GM19023 (cell line): ENCODE measurements around the gene OSBPL2.

Experiments used
- ATAC-seq: cut with Tn5 transposase; IDR thresholded peaks from one replicate; pipeline ENCODE4 v1.9.1; 2021; ENCODE audit warnings: mild to moderate bottlenecking, moderate library complexity; ENCODE audit not compliant: unreplicated experiment

Gene OSBPL2

DNA sequence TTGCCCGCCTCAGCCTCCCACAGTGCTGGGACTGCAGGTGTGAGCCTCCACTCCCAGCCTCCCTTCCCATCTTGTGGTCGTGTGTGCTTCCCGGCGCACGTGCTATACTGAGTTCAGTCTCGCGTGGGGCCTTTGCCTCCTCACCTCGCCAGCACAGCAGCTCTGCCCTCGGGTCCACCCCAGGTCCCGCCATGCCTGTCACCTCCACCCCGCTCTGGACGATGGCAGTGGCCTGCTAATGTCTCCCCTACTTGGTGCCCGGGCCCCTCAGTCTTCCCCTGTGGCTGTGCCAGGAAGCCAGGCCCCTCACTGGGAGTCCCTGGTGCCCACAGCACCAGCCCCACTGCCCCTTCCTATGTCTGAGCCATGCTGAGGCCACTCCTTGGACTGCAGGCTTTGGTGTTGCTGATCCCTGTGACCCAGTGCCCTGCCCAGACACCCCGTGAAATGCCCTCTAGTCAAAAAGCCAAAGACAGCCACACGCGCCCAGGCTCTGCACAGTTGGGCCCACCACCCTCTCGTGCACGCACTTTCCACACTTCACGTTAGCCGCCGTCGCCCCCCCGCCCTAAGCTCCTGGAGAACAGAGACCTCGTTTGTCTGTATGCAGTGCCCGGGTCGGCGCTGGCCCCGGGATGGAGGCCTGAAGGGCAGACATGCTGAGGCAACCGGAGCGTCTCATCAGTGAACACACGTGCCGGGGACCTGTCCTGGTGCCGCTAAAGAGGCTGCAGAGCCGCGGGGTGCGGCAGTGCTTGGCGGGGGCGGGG, 32.5 kb upstream of the OSBPL2 start:
- no peak for ATAC-seq

DNA sequence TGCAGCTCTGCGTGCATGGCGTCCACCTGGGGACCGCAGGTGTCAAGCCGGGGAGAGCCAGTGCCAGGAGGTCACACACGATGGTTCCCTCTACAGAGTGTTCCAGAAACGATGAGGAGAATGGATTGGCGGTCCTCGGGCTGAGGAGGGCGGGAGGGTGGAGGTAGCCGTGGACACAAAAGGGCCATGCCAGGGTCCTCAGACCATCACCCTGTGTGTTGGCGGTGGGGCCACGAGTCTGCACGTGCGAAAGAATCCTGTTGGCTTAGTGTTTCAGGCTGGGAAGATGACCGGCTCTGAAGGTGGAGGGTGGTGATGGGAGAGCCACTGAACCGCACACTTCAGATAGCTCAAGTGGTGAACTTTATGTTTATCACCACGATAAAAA, 31.9 kb upstream of the OSBPL2 start:
- no peak for ATAC-seq

DNA sequence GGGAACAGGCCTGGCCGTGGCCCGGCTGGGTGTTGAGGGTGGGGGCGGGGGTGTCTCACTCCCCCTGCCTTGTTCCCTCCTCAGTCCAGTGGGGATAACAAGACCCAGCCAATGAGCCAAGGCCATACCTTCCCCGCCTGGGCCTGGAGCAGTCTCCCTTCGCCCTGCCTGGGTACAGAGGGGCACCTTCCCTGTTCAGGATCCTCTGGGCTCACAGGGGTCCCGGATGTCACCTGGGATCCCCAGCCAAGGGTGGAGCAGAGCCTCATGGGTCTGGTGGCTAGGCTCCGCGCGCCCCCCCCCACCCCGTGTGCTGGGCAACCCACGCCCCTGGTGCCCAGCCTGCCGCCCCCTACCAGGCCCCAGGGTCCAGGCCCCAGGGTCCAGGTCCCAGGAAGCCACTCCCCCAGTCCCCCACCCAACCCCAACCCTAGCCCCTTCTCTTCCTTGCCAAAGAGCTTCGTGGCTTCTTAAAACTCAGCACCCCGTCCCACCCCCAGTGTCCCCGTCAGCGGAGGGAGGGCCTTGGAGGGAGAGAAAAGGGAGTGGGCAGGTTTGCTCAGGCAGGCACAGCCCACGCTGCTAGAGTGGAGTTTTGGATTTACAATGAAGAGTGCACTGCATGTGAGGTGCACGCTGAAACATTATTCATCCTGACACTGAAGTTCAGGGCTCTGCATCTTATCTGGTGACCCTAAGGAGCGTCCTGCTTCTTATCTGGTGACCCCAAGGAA, 30.1 kb upstream of the OSBPL2 start:
- ATAC-seq: no peak

DNA sequence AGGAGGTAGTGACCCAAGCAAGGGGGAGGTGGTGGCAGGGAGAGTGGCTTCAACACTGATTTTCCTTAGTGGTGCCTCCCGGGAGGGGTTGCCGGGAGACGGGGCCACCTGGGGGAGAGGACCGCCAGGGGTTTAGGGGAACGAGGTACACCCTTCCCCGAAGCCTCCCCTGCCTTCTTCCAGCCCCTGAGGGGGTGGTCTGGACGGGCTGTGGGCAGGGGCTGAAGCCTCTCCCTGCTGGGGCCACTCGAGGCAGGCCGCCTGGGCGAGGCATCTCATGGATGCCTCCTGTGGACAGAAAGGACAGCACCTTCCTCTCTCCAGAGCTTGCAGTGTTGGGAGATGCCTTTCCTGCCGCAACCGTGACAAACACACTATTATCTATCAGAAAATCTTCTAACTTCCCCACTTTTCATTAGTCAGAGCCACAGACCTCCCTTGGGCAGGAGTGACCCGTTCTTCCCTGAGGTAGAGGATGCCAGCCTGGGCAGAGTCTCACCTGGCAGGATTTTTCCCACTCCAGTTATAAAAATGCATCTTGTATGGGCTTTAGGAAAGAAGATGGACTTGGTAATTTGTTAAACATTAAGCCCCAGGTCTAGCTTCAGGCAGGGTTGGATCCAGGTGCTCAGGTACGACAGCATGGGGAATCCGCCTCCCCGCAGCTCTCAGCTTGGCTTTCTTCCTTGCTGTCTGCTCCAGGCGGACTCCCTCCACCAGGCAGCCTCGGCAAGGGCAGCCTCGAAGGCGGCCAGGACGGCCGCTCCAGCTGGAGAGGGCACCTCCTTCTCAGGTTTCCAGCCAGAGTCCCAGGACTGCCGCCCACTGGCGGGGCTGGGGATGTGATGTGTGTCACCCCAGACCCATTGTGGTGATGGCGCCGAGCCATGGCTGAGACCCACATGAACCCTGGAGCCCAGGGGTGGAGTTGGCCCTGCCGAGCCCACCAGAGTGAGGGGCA, 29.2 kb upstream of the OSBPL2 start:
- no peak for ATAC-seq

DNA sequence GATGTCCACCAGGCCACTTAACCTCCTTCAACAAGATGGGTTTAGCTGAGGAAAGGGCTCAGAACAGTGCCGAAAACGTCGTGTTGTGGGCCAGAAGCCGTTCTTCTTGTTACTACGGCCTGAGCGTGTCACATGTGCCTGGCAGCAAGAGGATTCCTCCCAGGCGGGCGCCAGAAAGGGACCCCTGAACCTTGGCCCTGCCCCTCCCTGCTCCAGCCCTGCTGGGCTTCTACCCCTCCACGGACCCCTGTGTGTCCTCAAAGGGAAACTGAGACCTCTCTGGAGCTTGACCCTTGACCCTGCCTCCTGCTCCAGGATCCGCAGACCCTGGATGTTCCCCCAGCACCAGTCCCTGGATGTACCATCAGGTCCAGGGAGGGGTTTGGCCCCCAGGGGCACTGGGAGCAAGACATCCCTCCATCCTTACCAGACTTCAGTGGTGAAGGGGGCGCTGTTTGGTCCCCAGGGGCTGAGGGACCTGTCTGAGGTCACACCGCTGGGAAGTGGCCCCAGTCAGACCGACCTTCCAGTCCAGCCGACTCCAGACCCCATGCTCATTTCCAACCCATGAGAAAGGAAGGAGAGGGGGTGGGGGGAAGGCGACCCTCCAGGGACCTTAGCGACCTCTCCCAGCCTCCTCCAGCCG, 28.3 kb upstream of the OSBPL2 start:
- no peak for ATAC-seq

DNA sequence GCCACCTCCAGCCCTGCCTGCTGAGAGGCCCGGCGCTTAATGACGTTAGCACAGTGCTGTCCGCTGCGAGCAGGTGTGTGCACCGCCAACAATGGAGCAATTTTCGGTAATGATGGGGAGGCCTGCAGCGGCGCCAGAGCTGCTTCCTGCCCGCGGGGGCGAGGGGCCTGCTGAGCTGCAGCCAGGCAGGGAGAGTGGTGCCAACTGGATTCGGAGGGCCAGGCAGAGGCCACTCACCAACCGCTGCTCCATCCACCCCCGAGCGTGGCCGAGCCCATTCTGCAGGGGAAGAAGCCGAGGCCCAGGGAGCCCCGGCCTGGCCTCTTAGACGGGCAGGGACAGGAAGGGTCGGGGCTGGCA, 27.8 kb upstream of the OSBPL2 start:
- no peak for ATAC-seq

DNA sequence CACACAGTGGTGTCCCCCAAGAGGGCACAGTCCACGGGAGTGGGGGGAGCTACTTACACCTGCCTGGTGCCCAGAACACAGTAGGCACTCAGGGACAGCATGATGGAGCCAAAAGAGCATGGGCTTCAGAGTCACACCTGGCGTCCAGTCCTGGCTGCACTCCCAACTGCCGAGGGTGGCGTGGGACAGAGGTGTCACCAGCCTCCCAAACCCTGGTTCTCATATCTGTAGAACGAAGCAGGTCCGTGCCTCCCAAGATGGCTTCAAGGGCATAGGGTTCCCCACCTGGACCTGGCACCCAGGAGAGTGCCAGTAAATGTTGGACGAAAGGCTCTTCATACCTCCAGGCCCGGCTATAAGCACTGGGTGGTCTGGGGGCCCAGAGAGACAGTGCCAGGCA, 27.1 kb upstream of the OSBPL2 start:
- no peak for ATAC-seq

DNA sequence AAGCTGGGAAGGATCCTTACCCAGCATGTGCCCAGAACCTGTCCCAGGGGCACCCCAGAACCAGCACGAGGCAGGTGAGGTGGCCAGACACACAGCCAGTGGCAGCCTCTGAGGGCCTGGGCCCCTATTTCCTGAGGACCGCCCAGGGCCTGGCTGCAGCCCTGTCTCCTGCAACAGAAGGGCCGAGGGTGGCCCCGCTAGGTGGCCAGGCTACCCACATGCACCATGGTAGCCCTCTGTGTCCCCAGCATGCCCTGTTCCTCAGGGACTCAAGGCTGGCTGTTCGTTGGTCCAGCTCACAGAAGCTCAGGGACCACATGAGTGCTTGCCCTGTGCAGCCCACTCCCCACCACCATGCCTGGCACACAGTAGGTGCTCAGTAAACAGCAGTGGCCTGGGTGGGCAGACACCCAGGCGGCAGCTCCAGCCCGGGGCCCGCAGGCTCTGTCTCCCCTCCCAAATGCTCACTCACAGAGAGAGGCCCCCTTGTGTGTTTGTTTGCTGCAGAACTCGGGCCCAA, 26.5 kb upstream of the OSBPL2 start:
- no peak for ATAC-seq

DNA sequence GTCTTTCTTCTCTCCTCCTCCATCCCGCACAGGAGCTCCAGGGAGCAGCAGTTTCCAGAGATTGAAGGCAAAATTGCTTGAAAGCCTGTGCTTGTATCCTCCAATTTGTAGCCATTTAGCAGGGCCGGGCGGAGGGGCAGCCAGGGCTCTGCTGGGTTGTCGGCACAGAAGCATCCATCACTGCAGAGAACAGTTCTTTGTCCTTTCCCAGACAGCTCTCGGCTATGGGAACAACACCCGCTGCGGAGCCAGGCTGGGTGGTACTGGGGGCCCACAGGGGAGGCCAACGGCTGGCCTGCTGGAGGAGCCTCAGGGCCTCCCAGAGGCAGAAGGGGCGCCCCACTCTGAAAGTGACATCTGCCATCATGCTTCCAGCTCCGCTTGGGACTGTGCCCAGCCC, 26.0 kb upstream of the OSBPL2 start:
- no peak for ATAC-seq

DNA sequence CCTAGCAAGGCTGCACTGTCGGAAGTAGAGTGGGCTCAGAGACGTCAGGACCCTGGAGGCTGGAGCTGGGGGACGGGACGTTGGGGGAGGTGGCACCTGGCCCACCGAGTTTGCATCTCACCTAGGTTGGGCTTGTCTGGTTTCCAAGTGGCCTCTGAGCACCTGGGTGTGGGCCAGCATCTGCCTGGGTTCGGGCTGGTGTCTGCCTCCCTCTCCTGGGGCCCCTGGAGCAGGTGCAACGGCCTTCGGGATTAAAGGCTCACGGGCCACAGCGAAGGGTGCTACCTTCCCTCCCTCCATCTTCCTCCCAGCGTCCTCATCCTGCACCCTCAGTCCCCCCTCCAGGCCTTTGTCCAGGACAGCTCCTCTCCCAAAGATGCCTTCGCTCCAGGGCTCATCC, 24.3 kb upstream of the OSBPL2 start:
- no peak for ATAC-seq

DNA sequence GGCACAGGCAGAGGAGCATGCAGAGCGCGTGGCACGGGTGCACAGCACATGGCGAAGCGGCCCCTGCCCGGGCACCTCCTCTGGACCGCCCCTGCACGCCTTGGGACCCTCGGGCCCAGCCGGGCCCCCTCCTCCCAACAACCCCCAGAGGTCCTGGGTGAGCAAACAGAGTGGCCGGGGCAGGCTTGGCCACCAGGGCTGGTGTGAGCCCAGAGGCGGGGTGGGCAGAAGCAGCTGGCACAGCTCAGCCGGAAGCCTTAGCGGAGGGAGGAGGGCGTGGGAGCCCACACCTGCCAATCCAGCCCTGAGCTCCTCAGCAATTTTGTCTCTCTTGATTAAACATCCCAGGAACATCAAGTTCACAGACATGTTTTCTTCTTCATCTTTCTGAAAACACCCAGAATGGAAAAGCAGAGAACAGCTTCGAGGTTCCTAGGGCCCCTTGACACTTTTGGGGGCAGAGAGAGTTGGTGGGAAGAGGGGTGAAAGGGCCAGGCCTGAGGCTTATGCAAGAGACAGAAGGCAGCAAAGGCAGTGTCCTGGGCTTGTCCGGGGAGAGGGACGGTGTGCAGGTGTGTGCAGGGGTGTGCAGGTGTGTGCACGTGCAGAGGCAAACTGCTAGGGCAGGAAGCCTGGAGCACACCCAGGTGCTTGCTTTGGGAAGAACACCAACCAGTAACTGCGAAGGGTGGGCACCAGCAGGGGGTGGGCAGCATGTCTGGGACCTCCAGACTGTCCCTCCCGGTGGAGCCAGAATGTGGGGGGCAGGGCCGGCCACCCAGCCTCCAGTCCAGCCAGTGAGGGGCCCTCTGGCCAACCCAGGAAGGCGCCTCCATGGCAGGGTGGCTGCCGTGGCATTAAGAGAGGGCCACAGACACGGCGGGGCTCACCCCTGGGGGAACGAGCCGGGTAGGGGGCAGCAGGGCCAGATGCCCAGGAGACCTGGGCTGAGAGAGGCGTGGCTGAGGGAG, 23.0 kb upstream of the OSBPL2 start:
- ATAC-seq: no peak

DNA sequence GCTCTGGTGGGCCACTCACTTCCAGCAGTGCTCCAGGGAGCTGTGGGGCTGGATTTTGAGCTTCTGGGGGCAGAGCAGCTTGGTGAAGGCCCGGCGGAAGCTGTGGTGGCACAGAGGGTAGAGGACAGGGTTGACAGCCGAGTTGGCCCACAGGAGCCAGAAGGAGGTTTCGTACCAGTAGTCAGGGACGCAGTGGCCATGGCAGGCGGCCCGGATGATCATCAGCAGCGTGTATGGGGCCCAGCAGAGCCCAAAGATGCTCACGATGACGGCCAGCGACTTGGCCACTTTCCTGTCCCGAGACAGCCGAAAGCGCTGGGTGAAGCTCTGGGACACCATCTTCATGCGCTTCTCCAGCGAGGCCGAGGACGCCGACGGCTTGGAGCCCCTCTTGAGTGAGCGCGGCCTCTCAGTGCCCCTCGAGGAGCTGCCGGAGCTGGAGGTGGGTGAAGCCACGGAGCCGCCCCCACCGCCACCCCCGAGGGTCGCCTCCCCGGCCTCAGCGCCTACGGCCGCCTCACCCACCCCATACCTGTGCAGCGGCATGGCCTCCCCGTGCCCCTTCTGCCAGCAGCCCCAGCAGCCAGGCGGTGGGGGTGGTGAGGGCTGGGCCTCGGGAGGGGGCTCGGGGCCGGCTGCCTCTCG, 22.2 kb upstream of the OSBPL2 start:
- ATAC-seq: no peak

DNA sequence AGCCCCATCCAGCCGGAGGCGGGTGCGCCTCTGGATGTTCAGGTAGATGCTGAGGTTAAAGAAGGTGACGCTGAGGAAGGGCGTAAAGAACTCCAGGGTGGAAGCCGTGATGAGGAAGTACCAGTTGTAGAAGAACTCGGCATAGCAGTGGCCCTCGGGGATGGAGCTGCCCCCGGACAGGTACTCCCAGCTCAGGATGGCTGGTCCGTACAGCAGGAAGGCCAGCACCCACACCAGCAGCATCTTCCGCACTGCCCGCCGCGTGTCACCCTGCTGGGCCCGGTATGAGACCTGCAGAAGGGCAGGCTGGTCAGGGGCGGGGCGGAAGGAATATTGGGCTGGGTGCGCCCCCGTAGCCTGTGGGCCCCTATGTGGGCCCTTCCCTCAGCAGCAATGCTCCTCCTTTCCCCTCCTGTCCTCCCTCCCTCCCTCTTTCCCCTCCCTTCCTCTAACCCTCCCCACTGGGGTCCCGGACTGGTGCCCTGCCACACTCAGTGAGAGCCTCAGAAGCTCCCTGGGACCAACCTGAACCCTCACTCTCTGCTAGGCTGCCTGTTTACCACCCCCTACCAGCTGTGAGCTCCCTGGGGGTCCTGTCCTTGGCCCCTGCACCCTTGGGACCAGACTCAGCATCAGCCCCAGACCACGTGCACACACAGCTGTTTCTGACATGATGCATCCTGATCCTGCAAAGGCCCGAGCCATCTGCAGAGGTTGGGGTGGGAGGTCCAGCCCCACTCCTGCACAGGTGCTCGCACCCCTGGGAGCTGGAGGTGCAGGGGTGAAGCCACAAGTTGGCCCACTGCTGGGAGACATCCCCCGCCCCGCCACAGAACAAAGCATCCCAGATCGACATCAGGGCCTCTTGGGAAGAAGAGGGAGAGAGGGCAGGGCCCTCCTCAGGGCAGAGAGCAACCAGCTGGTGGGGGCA, 21.4 kb upstream of the OSBPL2 start:
- ATAC-seq: no peak

DNA sequence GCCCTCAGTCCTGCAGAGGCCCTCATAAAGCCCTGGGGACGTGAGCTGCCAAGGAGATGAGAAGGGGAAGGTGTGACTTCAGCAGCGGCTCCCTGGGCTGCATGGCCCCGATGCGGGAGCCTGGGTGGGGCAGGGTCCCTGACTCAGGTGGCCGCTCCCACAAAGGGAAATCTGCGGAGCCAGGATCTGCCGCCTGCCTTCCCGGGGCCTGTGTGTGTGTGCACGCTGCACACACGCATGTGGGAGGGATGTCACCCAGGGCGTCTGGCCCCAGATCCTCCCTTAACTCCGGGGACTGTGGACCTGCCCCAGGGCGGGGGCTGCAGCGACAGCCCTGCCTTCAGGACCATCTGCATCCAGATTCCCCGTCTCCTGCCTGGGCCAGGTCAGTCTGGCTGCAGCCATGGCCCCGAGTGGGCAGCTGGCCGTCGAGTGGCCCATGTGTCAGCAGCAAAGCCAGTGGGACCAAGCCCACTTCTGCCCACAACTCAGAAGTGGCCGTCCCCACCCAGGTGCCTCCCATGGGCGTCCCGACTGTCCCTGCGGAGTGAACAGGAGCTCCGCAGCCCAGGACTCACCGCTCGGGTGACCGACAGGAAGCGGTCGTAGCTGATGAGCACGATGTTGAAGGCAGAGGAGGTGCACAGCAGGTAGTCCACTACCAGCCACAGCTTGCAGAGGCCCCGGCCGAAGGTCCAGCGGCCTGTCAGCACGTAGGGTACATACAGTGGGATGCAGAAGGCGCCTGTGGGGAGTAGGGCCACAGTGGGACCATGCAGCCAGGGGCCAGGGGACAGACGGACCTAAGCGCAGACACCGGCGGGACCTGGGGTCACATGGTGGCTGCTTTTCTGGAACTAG, 20.2 kb upstream of the OSBPL2 start:
- no peak for ATAC-seq

DNA sequence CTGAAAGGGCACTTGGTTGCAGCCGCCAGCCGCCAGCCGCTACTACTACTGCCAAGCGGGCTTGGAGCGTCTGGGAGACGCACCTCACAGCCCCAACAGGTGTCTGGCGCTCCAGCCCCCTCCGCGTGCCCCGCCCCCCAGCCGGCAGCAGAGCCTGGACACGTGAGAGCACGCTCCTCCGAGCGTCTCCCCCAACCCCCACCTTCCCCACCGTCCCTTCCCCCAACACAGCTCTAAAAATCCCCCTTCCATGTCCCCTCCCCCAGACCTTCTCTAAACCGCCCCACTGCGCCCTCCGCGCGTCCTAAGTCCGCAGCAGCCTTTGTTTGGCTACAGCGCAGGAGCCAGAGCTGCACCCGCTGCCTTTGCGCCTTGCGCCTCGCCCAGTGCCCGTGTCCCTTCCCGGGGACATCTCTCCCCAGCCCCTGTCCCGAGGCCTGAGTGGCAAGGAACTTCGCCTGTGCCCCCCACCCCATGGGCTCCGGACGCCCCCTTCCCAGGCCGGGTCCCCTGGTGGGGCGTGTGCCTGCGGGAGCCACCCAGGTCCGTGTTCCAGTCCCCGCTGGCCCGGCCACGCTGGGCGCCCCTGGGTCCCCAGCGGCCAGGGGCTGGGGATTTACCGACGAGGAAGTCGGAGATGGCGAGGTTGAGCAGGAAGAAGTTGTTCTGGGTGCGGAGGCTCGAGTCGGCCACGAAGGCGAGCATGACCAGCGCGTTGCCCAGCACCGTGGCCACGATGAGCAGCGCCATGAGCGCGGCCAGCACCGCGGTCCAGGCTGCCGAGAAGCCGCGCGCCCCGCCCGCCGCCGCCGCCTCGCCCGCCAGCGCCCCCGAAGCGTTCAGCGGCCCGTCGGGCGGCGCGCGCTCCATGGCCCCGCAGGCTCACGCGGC, 19.0 kb upstream of the OSBPL2 start:
- ATAC-seq: no peak

DNA sequence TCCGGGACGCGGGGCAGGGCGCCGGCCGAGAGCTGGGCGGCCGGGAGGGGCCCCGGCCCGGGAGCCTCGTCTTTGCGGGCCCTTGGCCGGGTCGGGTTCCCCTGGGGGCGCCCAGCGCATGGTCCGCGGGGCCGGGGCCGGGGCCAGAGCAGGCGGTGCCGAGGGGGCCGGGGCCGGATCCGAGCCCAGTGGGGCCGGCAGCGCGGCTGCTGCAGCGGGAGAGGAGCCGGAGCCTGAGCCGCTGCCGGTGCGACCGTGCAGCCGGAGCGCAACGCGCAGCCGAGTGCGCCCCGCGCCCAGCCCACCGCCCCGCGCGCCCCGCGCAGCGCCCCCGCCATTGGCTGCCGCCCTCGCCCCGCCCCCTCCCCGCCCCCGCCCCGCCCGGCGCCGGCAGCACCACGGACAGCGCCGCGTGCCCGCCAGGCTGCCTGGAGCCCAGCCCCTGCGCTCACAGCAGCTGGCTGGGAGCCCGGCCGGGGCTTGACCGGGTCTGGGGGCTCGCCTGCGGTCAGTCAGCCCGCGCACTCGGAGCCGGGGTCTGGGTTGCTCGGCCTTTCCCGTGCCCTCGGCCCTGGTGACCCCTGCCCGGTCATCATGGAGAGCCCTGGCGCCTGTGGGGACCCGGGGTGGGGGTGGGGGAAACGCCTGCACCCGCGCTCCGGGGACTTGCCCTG, 18.2 kb upstream of the OSBPL2 start, which contains the start of gene HRH3:
Gene HRH3 (minus strand): TSS at position 287 of the 674 bp plus-strand sequence. CDS start 308 bp downstream, outside the sequence.
- ATAC-seq: no peak
